Brain microvascular endothelial cell (primary cell): ENCODE measurements around the gene ATAD3A.
A peak's percentile ranks its signal among the peaks of the same experiment; 100 is the strongest.
"Not testable (repeated sequence)": the region's sequence is repeated elsewhere in the genome, so short reads cannot be mapped to it uniquely, and the experiment has no call there.

Experiments used
- DNase-seq: peaks from one replicate; pipeline ENCODE4 v3.0.0-alpha.2; 2020
- H3K27ac ChIP-seq: fragments of 250-450 bp; sonication (Bioruptor Pico); 2 replicates; pipeline ENCODE4 v1.5.1; 2020; ENCODE audit warnings: mild to moderate bottlenecking, moderate library complexity
- H3K27me3 ChIP-seq: fragments of 250-450 bp; sonication (Bioruptor Pico); replicated peaks from 2 replicates; pipeline ENCODE4 v1.5.1; 2020; ENCODE audit warnings: mild to moderate bottlenecking
- H3K36me3 ChIP-seq: fragments of 250-450 bp; sonication (Bioruptor Pico); replicated peaks from 2 replicates; pipeline ENCODE4 v1.5.1; 2020; ENCODE audit warnings: mild to moderate bottlenecking
- H3K4me3 ChIP-seq: 2 replicates; pipeline ENCODE4 v1.5.1; 2011; ENCODE audit warnings: low read depth, mild to moderate bottlenecking, control low read depth, low read length, moderate library complexity
- CTCF ChIP-seq: IDR thresholded peaks from 2 replicates; pipeline ENCODE4 v1.5.1; 2011; ENCODE audit warnings: low read depth, mild to moderate bottlenecking, moderate library complexity, low read length, control low read depth, inconsistent platforms; ENCODE audit errors: missing control alignments
- in situ Hi-C: cut with HindIII; loops from 2 replicates; pipeline ENCODE4 v1.10.0; 2017; ENCODE audit warnings: low sequenced_read_pairs, low pct_ligation_motif_present

ATAD3A gene

GRCh38 chr1:1507305-1507704 lies 4.7 kb upstream of the ATAD3A start:
- in situ Hi-C loops: no loop called here
- Histone ChIP-seq H3K36me3 (no peaks in the 10 kb centered on the region), H3K27me3 (no peaks in the 10 kb centered on the region), H3K4me3 (no peak overlapping the region), H3K27ac (no peak overlapping the region)
- no peak for DNase-seq
- no peak for TF ChIP-seq CTCF

GRCh38 chr1:1508775-1509464 lies 3.0 kb upstream of the ATAD3A start:
- in situ Hi-C loops, H3K27ac ChIP-seq, DNase-seq, H3K4me3 ChIP-seq, H3K36me3 ChIP-seq, H3K27me3 ChIP-seq: not testable (repeated sequence)

DNA sequence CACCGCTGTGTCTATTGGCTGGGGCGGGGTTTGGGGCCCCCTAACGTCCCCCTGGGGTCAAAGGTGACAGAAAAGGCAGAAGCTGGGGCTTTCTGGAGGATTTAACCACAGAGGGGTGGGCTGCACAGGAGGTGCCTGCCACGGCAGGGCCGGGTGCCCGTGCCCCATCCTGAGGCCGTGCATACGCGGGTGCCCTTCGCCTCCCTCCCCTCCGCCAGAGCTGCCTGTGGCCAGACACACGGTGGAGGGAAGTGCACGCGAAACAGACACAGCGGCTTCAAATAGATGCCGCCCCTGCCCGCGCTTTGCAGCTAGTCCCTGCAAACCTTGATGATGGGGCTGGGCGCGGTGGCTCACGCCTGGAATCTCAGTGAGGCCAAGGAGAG lies 2.5 kb upstream of the ATAD3A start:
- H3K27ac ChIP-seq, DNase-seq, H3K27me3 ChIP-seq, H3K4me3 ChIP-seq, H3K36me3 ChIP-seq, in situ Hi-C loops: not testable (repeated sequence)

DNA sequence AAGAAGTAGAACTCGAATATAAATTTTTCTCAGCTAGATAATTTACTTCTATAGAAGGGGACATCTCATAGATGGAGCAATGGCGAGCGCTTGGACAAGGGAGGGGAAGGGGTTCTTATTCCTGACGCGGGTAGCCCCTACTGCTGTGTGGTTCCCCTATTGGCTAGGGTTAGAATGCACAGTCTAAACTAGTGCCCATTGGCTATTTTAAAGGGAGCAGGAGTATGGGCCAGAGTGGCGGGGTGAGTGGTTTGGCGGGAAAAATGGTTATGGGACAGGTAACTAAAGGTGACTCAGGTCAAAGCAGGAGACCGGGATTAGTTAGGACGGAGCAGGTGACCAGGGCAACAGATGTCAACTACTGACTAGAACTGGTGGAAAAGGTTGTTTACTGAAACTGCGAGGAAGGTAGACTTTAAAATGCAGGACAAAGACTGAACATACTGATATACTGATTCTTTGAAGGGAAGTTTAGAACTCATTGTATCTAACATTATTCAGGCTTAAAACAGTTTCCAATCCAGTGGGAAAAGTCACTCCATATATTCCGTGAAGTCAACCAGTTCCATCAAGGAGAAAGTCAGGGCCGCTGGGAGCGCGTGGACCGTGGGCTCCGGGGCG lies 940 bp upstream of the ATAD3A start:
- Histone ChIP-seq H3K27ac (peak overlapping the region; percentile 96), H3K4me3 (peak overlapping the region; percentile 92), H3K36me3 (no peaks in the 10 kb centered on the region), H3K27me3 (no peaks in the 10 kb centered on the region)
- peak; percentile 12 for TF ChIP-seq CTCF
- in situ Hi-C loops: no loop called here
- peak; percentile 15 for DNase-seq

DNA sequence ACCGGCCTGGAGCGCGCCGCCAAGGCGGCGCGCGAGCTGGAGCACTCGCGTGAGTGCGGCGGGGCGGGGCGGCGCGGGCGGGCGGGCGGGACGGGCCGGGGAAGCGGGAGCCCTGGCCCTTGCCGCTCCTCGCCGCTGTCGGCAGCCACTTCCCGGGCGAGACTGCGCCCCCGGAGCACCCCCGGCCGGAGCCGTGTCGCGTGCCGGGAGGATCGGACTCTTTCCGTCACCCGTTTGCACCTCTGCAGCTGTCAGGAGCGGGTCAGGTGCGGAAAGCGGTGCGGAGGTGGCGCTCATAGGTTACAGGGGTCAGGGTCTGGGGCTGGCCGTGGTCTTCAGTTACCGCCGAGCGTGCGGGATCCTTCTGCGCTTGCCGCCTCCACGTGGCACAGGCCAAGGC lies 463 bp downstream of the ATAD3A start:
- in situ Hi-C loops, H3K27ac ChIP-seq, H3K36me3 ChIP-seq, H3K27me3 ChIP-seq, DNase-seq: not testable (repeated sequence)
- H3K4me3 ChIP-seq: peak overlapping the region; percentile 62

- H3K27me3 ChIP-seq, DNase-seq, in situ Hi-C loops, H3K27ac ChIP-seq: not testable (repeated sequence)
- Histone ChIP-seq H3K36me3 (peaks cover 12% of the 10 kb centered on the region), H3K4me3 (peak overlapping the region; percentile 9)
Observed at GRCh38 chr1:1513675-1514074, 1.7 kb downstream of the ATAD3A start.

GRCh38 chr1:1514376-1514775 lies 2.4 kb downstream of the ATAD3A start:
- DNase-seq, in situ Hi-C loops, H3K4me3 ChIP-seq, H3K27ac ChIP-seq, H3K27me3 ChIP-seq: not testable (repeated sequence)
- H3K36me3 ChIP-seq: peaks cover 13% of the 10 kb centered on the region

GRCh38 chr1:1516923-1517322 lies 5.0 kb downstream of the ATAD3A start:
- H3K4me3 ChIP-seq, DNase-seq, H3K27me3 ChIP-seq, in situ Hi-C loops, H3K27ac ChIP-seq: not testable (repeated sequence)
- peaks cover 28% of the 10 kb centered on the region for H3K36me3 ChIP-seq

DNA sequence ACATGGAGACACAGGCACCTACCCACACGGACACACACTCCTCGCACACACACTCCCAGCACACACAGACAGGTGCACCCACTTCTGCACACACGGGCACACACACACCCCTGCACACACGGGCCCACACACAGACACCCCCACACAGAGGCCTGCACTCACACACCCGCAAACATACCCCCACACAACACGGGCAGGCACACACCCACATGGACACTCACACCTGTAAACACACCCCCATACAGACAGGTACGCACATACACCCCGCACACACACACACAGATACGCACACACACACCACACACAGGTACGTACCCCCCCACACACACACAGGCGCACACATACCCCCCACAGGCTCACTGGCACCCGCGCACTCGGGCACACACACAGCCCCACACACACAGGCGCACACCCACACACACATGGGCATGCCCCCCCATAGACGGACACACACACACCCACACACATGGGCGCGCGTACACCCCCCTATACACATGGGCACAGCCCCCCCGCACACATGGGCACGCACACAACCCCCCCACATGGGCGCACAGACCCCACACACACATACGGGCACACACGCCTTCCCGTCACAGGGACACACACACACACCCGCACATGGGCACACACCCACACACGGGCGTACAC lies 6.1 kb downstream of the ATAD3A start:
- peaks cover 34% of the 10 kb centered on the region for H3K36me3 ChIP-seq
- H3K27me3 ChIP-seq: no peaks in the 10 kb centered on the region
- no peak overlapping the region for H3K27ac ChIP-seq
- TF ChIP-seq CTCF: no peak
- no peak for DNase-seq
- no peak overlapping the region for H3K4me3 ChIP-seq
- in situ Hi-C loops: no loop called here

GRCh38 chr1:1518621-1519007 lies 6.7 kb downstream of the ATAD3A start:
- DNase-seq, H3K4me3 ChIP-seq, H3K27me3 ChIP-seq, in situ Hi-C loops, H3K27ac ChIP-seq: not testable (repeated sequence)
- H3K36me3 ChIP-seq: peaks cover 35% of the 10 kb centered on the region

- H3K27me3 ChIP-seq, in situ Hi-C loops, DNase-seq, H3K27ac ChIP-seq, H3K4me3 ChIP-seq: not testable (repeated sequence)
- peaks cover 39% of the 10 kb centered on the region for H3K36me3 ChIP-seq
Observed at GRCh38 chr1:1519805-1520505, 8.0 kb downstream of the ATAD3A start.
